ENCODE results near the gene TAL1.

DNA sequence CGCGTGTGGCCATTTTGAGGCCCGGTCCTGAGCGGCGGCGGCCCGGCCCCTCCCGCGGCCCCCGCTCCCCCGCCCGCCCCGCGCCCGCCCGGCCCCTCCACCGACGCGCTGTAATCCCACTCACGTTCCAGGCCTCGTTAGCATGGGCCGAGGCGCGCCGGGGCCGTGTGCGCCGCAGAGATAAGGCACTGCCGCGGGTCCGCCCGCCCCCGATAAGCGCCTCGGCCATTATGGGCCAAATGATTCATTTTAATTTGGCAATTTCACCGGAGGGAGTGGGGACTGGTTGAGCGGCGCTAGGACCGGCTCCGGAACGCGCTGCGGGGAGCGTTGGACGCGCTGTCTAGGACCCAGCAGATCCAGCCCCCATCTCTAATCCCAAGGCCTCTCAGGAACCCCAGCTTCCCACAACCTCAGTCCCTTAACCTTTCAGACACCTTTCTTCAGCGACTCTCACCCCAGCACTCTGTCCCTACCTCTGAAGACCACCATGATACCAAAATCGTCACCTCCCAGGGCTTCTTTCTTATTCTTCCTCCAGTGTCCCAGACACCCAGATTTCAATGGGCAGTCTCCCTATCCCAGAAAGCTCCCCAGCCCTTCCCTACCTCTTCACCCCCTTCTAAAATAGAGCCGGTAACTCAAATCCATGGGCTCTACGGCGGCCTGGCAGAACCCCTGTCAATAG is at the start of gene TAL1:
- TF ChIP-seq, protein P1, sequence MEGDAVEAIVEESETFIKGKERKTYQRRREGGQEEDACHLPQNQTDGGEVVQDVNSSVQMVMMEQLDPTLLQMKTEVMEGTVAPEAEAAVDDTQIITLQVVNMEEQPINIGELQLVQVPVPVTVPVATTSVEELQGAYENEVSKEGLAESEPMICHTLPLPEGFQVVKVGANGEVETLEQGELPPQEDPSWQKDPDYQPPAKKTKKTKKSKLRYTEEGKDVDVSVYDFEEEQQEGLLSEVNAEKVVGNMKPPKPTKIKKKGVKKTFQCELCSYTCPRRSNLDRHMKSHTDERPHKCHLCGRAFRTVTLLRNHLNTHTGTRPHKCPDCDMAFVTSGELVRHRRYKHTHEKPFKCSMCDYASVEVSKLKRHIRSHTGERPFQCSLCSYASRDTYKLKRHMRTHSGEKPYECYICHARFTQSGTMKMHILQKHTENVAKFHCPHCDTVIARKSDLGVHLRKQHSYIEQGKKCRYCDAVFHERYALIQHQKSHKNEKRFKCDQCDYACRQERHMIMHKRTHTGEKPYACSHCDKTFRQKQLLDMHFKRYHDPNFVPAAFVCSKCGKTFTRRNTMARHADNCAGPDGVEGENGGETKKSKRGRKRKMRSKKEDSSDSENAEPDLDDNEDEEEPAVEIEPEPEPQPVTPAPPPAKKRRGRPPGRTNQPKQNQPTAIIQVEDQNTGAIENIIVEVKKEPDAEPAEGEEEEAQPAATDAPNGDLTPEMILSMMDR (conservative IDR thresholded peaks at IDR 0.05; ENCODE audit: low read depth in 2 of 2) = no peak
- TF ChIP-seq EZH2phosphoT487 (IDR thresholded peaks at IDR 0.05; ENCODE audit: unreplicated experiment) = peak; percentile 70
- peak; percentile 68 for TF ChIP-seq EZH2 (IDR thresholded peaks at IDR 0.05; ENCODE audit: low read depth, unreplicated experiment)
- TF ChIP-seq, protein P2, sequence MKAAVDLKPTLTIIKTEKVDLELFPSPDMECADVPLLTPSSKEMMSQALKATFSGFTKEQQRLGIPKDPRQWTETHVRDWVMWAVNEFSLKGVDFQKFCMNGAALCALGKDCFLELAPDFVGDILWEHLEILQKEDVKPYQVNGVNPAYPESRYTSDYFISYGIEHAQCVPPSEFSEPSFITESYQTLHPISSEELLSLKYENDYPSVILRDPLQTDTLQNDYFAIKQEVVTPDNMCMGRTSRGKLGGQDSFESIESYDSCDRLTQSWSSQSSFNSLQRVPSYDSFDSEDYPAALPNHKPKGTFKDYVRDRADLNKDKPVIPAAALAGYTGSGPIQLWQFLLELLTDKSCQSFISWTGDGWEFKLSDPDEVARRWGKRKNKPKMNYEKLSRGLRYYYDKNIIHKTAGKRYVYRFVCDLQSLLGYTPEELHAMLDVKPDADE (IDR thresholded peaks at IDR 0.05) = no peak
- no peak for TF ChIP-seq POLR2AphosphoS5 (IDR thresholded peaks at IDR 0.05; ENCODE audit: low read depth)
- no peak for TF ChIP-seq NANOG (IDR thresholded peaks at IDR 0.05; ENCODE audit: borderline replicate concordance)
- TF ChIP-seq, protein P3, sequence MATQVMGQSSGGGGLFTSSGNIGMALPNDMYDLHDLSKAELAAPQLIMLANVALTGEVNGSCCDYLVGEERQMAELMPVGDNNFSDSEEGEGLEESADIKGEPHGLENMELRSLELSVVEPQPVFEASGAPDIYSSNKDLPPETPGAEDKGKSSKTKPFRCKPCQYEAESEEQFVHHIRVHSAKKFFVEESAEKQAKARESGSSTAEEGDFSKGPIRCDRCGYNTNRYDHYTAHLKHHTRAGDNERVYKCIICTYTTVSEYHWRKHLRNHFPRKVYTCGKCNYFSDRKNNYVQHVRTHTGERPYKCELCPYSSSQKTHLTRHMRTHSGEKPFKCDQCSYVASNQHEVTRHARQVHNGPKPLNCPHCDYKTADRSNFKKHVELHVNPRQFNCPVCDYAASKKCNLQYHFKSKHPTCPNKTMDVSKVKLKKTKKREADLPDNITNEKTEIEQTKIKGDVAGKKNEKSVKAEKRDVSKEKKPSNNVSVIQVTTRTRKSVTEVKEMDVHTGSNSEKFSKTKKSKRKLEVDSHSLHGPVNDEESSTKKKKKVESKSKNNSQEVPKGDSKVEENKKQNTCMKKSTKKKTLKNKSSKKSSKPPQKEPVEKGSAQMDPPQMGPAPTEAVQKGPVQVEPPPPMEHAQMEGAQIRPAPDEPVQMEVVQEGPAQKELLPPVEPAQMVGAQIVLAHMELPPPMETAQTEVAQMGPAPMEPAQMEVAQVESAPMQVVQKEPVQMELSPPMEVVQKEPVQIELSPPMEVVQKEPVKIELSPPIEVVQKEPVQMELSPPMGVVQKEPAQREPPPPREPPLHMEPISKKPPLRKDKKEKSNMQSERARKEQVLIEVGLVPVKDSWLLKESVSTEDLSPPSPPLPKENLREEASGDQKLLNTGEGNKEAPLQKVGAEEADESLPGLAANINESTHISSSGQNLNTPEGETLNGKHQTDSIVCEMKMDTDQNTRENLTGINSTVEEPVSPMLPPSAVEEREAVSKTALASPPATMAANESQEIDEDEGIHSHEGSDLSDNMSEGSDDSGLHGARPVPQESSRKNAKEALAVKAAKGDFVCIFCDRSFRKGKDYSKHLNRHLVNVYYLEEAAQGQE (IDR thresholded peaks at IDR 0.05; ENCODE audit: unreplicated experiment) = no peak
- TF ChIP-seq CREB1 (CRISPR knock-in tag; IDR thresholded peaks at IDR 0.05; ENCODE audit: low read depth) = no peak
- no peak for TF ChIP-seq JUNB (IDR thresholded peaks at IDR 0.05; ENCODE audit: unreplicated experiment)
- no peak for TF ChIP-seq ZNF114 (CRISPR knock-in tag; IDR thresholded peaks at IDR 0.05)
- no peak for TF ChIP-seq STAT1 (IDR thresholded peaks at IDR 0.05; ENCODE audit: unreplicated experiment)
- TF ChIP-seq ZNF331 (CRISPR knock-in tag; IDR thresholded peaks at IDR 0.05; ENCODE audit: low read depth) = no peak
